ENCODE data around the gene CDHR2. TPM values are rescaled to one million over a fixed set of nuclear protein-coding genes. Genes with fewer than 3 reads are reported as not detected.

CDHR2 gene
- polyA plus RNA-seq, 12 donors = 0.18 to 14.2 (median 0.53) TPM; not detected in 2

GRCh38 chr5:176632745-176633144 is 83.6 kb downstream of the CDHR2 start:
- no peak for DNase-seq

DNA sequence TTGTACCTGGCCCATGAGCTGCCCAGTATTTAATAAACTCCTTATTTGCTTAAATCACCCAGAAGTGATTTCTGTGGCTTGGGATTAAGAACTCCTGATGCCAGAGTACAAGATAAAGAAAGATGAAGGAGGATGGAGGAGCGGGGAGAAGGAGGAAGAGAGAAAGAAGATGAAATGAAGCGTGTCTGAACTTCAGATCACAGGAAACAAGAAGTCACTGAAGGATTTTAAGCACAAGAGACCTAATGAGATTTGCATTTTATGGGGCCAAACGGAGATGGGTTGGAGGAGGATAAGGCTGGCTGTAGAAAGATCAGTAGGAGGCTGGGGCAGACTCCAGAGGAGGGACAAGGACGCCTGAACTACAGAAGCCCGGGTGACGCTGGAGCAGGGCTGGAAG is 84.5 kb downstream of the CDHR2 start:
- no peak for DNase-seq

GRCh38 chr5:176636426-176636825 is 87.3 kb downstream of the CDHR2 start:
- no peak for DNase-seq

DNA sequence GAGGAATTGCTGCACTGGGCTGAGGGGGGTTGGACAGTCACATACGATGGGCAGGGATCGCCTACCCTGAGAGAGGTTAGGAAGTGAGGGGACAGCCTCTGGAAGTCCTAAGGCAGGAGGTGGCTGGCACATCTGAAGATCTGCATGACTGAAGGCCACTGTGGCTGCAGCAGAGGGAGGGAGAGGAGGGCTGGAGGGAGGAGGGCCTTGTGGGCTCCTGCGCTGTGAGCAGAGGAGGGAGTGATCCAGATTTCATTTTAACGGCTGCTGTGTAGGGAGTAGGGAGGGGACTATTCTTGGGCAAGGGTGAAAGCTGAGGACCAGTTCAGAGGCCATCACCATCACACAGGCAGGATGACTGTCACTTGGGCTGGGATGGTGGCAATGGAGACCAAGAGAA is 88.4 kb downstream of the CDHR2 start:
- no peak for DNase-seq

GRCh38 chr5:176638437-176638836 is 89.3 kb downstream of the CDHR2 start:
- DNase-seq = no peak

DNA sequence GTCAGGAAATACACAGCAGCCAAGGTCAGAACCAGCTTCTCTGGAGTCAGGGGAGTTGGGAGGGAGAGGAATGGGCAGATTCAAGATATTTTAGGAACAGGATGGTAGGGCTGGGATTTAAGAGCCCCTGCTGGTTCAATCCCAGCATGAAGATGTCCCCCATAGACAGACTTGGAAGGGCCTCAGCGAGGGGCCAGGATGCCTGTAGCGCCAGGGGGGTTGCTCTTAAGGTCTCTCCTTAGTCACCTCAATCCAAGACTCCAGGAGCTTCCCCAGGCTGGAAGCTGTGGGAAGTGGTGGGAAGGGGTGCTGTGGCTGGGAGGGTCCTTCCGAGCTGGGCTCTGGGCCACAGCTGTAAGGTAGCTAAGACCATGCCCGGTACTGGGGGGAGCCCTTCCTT is 90.1 kb downstream of the CDHR2 start:
- no peak for DNase-seq

- no peak for DNase-seq
Observed at GRCh38 chr5:176639981-176640380, 90.8 kb downstream of the CDHR2 start.

DNA sequence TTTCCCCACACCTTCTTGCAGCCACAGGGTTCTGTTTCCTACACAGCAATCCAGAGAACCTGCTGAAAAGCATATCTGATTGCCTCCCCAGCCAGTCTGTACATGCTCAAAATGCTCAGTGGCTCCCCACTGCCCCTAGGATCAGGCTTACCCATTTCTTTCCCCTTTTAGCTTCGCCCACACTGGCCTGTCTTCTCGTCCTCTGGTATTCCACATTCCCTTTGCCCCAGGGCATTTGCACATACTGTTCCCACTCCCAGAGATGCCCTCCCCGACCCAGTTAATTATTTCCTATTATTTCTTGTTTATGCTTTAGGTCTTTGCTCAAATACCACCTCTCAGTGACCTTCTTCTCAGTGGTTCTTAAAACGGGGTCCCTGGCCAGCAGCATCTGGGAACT is 91.5 kb downstream of the CDHR2 start:
- no peak for DNase-seq

DNA sequence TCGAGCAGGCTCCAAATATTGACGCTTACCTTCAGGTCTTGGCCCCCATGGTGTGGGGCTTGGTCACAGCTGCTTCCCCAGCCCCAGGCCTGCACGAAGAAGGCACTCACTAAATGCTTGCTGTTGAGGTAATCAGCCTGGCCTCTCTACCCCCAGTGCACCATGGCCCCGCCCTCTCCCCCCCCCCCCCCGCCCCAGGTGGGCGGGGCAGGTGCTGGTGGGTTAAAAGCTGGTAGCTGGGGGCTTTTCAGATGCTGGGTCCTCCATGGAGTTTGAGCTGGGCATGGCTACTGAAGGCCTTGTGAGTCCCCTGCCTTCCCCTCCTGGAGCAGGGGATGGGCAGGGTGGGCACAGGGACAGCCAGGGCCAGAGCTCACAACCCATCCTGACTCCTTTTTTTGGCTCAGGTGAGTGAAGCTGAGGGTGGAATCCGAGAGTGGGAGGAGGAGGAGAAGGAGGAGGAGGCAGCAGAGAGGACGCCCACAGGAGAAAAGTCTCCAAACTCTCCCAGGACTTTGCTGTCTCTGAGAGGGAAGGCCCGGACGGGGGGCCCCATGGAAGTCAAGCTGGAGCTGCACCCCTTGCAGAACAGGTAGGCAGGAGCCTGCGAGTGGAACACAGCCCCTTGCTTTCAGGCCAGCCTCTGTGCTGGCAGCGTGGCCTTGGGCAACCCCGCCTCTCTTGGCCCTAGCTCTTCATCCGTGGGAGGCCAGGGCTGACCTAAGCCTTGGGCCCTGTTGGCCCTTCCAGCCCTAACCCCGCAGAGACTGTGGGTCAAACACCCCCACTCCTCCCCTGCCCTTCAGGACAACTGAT is 93.7 kb downstream of the CDHR2 start:
- DNase-seq = no peak

- DNase-seq = no peak
Observed at GRCh38 chr5:176643491-176644219, 94.5 kb downstream of the CDHR2 start.

DNA sequence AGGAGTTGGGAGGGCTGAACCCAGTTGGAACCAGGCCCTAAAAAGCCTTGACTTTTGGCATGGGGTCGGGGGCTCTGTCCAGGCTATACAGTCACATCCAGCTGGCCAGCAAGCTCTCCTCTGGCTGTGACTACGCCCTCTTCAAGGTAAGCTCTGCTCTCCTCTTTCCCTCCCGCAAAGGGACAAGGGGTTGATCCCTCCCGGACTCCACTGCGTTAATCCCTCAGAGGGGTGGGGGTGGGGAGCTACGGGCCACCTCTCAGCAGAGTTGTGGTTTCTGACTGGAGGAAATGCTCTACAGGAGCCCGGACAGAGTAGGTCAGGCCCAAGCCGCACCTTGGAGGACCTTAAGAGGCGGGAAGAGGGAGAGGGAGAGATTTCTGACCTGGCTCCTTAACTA is 95.2 kb downstream of the CDHR2 start:
- no peak for DNase-seq

GRCh38 chr5:176644878-176645670 is 95.9 kb downstream of the CDHR2 start:
- no peak for DNase-seq

Other genes with a start within 250 kb of the CDHR2 start
- 10 to 100 TPM in 11 of 12 donors, not detected in 1; 30.5 to 77.7 (median 65.3) TPM for gene KIAA1191, start 187.6 kb upstream of the CDHR2 start, polyA plus RNA-seq (ENCODE audit: insufficient read length in 12 of 12)
- 10 to 100 TPM in 8 of 12 donors, 1 to 10 TPM in 4; 4.9 to 37.8 (median 10.9) TPM for gene ARL10, start 183.9 kb upstream of the CDHR2 start, polyA plus RNA-seq (ENCODE audit: insufficient read length in 12 of 12)
- 10 to 100 TPM in 10 of 12 donors, not detected in 2; 21.8 to 30.9 (median 26.4) TPM for gene NOP16, start 160.7 kb upstream of the CDHR2 start, polyA plus RNA-seq (ENCODE audit: insufficient read length in 12 of 12)
- gene HIGD2A, start 160.6 kb upstream of the CDHR2 start, polyA plus RNA-seq (ENCODE audit: insufficient read length in 12 of 12) = 100 to 1,000 TPM in 11 of 12 donors, not detected in 1; 110 to 188 (median 155) TPM
- gene CLTB, start 132.8 kb upstream of the CDHR2 start, polyA plus RNA-seq (ENCODE audit: insufficient read length in 12 of 12) = 100 to 1,000 TPM in 1 of 12 donors, 10 to 100 TPM in 10, not detected in 1; 41.8 to 132 (median 49.0) TPM
- gene FAF2, start 101.0 kb upstream of the CDHR2 start, polyA plus RNA-seq (ENCODE audit: insufficient read length in 12 of 12) = 10 to 100 TPM in 11 of 12 donors, not detected in 1; 23.1 to 35.6 (median 28.3) TPM
- 10 to 100 TPM in 11 of 12 donors, not detected in 1; 22.1 to 66.4 (median 30.7) TPM for gene RNF44, start 11.9 kb upstream of the CDHR2 start, polyA plus RNA-seq (ENCODE audit: insufficient read length in 12 of 12)
- gene GPRIN1, start 60.8 kb downstream of the CDHR2 start, polyA plus RNA-seq (ENCODE audit: insufficient read length in 12 of 12) = 1 to 10 TPM in 4 of 12 donors, under 1 TPM in 7, not detected in 1; 0.48 to 5.5 (median 0.70) TPM
- under 1 TPM in 3 of 12 donors, not detected in 9; 0.14 to 0.44 (median 0.40) TPM for gene SNCB, start 81.2 kb downstream of the CDHR2 start, polyA plus RNA-seq (ENCODE audit: insufficient read length in 12 of 12)
- gene EIF4E1B, start 81.3 kb downstream of the CDHR2 start, polyA plus RNA-seq (ENCODE audit: insufficient read length in 12 of 12) = under 1 TPM in 1 of 12 donors, not detected in 11; 0.10 TPM
- gene TSPAN17, start 98.1 kb downstream of the CDHR2 start, polyA plus RNA-seq (ENCODE audit: insufficient read length in 12 of 12) = 10 to 100 TPM in 11 of 12 donors, not detected in 1; 22.8 to 27.1 (median 25.3) TPM

All from muscle of arm (tissue), 12 donors.